ENCODE results near the gene TUBGCP5.

Gene TUBGCP5

DNA sequence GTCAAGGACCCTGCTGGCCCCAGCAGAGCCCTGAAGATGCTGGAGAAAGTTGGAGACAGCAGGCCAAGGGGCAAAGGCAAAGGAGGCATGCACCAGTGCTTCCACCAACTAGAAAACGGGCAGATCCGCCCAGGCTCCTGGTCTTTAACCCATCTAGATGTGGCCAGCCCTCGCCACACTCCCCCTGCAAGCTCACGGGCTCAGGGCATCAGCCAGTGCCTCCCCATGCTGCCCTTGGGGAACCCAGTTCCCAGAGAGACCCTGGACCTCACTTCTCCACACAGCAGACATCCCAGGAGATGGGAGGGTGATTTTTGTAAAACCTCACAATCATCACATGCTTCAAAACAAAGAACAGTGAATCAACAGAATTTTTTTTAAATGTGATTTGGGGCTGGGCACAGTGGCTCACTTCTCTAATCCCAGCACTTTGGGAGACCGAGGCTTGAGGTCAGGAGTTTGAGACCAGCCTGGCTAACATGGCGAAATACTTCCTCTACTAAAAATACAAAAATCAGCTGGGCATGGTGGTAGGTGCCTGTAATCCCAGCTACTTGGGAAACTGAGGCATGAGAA, 83.7 kb downstream of the TUBGCP5 start:
- no peaks in the 10 kb centered on the region for H3K36me3 Mint-ChIP-seq
- DNase-seq (ENCODE audit: low spot score in 2 of 2) = no peak
- H3K27ac Mint-ChIP-seq = no peak overlapping the region
- H3K4me1 Mint-ChIP-seq = peaks cover 24% of the 10 kb centered on the region
- no peak overlapping the region for H3K4me3 Mint-ChIP-seq
- no peaks in the 10 kb centered on the region for H3K9me3 Mint-ChIP-seq
- no peak for ATAC-seq

GRCh38 chr15:22954798-22955543, 84.4 kb downstream of the TUBGCP5 start:
- DNase-seq (ENCODE audit: low spot score in 2 of 2) (no peak), ATAC-seq (peak; percentile 15)
- Mint-ChIP-seq H3K4me1 (peaks cover 27% of the 10 kb centered on the region), H3K36me3 (no peaks in the 10 kb centered on the region), H3K4me3 (no peak overlapping the region), H3K9me3 (no peaks in the 10 kb centered on the region), H3K27ac (no peak overlapping the region)

DNA sequence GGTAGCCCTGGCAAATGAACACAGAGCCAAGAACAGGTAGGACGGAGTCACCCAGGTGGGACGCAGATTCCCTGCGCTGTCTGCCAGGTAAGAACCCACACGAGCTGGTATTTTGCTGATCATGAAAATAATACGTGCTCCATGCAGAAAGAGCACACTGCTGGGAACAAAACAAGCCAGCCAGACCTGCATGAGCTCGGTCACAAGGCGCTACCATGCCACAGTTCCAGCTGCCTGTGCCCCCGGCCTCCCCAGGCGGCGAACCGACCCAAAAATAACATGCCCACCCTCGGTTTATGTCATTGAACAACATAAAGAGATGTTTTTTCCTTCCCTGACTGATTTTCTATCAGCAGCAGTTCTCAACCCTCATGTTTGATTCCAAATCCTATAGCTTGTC, 85.0 kb downstream of the TUBGCP5 start:
- Mint-ChIP-seq H3K4me1 (peaks cover 25% of the 10 kb centered on the region), H3K9me3 (no peaks in the 10 kb centered on the region), H3K36me3 (no peaks in the 10 kb centered on the region), H3K27ac (no peak overlapping the region), H3K4me3 (no peak overlapping the region)
- ATAC-seq = no peak
- no peak for DNase-seq (ENCODE audit: low spot score in 2 of 2)

- Mint-ChIP-seq H3K36me3 (no peaks in the 10 kb centered on the region), H3K4me1 (peaks cover 31% of the 10 kb centered on the region), H3K9me3 (no peaks in the 10 kb centered on the region), H3K4me3 (no peak overlapping the region), H3K27ac (no peak overlapping the region)
- ATAC-seq (no peak), DNase-seq (ENCODE audit: low spot score in 2 of 2) (no peak)
Observed at GRCh38 chr15:22952796-22953579, 86.4 kb downstream of the TUBGCP5 start.

- ATAC-seq (no peak), DNase-seq (ENCODE audit: low spot score in 2 of 2) (no peak)
- Mint-ChIP-seq H3K36me3 (no peaks in the 10 kb centered on the region), H3K27ac (no peak overlapping the region), H3K4me1 (peaks cover 31% of the 10 kb centered on the region), H3K4me3 (no peak overlapping the region), H3K9me3 (no peaks in the 10 kb centered on the region)
Observed at GRCh38 chr15:22951381-22952280, 87.7 kb downstream of the TUBGCP5 start.

DNA sequence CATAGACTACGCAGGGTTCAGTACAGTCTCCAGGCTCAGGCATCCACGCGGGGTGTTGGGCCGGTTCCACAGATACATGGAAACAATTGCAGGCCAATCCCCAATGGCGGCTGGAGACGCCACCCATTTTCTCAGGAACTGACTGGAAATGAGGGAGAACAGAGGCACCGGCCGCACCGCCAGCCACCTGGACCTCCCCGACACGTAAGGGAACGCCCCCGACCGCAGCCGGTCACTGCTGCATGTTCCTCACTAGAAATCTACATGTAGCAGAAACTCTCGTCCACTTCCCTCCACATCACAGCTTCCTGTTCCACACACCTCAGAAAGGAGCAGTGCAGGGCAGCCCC, 88.4 kb downstream of the TUBGCP5 start:
- no peaks in the 10 kb centered on the region for H3K9me3 Mint-ChIP-seq
- no peak overlapping the region for H3K4me3 Mint-ChIP-seq
- H3K4me1 Mint-ChIP-seq = peaks cover 27% of the 10 kb centered on the region
- ATAC-seq (no peak), DNase-seq (ENCODE audit: low spot score in 2 of 2) (no peak)
- no peaks in the 10 kb centered on the region for H3K36me3 Mint-ChIP-seq
- H3K27ac Mint-ChIP-seq = no peak overlapping the region

- Mint-ChIP-seq H3K9me3 (no peaks in the 10 kb centered on the region), H3K36me3 (no peaks in the 10 kb centered on the region), H3K4me1 (peaks cover 25% of the 10 kb centered on the region), H3K27ac (no peak overlapping the region), H3K4me3 (no peak overlapping the region)
- ATAC-seq (no peak), DNase-seq (ENCODE audit: low spot score in 2 of 2) (no peak)
Observed at GRCh38 chr15:22950256-22950990, 88.9 kb downstream of the TUBGCP5 start.

Data from stimulated activated effector memory CD8-positive, alpha-beta T cell treated with anti-CD3 and anti-CD28 coated beads, Interleukin-12 subunit alpha, Interleukin-12 subunit beta, amount 100 ng/mL, for 72 hours (primary cell).